Stimulated activated CD8-positive, alpha-beta memory T cell treated with anti-CD3 and anti-CD28 coated beads, Interleukin-7, amount 100 ng/mL, for 48 hours (primary cell): Measurements from ENCODE around the gene SCYL2.

Source experiments
- DNase-seq, 2 donors: peaks; one replicate each; pipeline ENCODE4 v3.0.0-alpha.2; 2020; ENCODE audit warnings: low read depth in 1 of 2; ENCODE audit errors: extremely low read depth in 1 of 2

Gene SCYL2

DNA sequence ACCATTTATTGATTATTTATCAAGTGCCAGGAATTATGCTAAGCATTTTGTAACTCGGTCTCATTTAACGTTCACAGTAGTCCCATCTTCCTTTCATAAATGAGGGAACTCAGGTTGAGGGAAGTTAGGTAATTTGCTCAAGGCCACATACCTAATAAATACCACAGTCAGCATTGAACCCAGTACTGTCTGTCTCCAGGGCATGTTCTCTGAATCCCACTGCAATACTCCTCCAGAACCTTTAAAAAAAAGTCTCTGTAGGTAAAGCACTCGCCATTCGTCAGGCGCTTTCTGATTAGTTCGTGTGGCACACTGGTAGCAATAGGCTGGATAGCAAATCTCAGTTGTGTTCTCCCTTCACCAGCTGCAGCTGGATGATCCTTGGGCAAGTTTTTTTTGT lies 104.2 kb downstream of the SCYL2 start:
- no peak for DNase-seq

DNA sequence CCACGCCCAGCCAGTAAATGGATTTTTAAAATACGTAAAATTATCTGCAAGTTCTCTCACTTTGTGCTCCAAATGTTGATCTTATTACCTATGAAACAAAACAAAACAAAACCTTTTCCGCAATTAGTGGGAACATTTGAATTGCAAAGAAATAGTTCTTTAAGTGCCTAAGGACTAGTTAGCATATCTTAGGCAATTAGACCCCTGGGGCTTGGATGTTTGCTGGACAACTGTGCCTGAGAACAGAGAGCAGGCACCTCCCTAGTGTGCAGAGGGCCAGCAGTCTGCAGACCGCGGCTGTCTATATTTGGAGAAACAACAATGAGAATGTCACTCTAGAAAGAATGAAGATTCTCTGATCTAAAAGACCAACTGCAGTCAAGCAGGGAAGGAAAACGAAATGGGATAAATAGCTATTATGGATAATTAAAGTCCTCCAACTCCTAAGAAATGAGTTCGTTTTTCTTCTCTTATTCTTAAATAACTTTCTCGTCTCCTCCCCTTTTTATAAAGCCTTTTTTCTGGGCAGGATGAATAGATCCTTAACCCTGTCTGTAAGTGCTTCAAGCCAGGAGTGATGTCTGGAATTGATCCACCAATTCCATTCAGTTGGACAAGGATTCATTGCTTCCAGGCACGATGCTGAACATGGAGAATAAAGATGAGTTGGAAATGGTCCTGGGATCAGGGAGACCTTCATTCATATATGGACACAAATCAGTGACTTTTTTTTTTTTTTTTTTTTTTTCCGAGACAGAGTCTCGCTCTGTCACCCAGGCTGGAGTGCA lies 106.1 kb downstream of the SCYL2 start:
- DNase-seq, result no peak

DNA sequence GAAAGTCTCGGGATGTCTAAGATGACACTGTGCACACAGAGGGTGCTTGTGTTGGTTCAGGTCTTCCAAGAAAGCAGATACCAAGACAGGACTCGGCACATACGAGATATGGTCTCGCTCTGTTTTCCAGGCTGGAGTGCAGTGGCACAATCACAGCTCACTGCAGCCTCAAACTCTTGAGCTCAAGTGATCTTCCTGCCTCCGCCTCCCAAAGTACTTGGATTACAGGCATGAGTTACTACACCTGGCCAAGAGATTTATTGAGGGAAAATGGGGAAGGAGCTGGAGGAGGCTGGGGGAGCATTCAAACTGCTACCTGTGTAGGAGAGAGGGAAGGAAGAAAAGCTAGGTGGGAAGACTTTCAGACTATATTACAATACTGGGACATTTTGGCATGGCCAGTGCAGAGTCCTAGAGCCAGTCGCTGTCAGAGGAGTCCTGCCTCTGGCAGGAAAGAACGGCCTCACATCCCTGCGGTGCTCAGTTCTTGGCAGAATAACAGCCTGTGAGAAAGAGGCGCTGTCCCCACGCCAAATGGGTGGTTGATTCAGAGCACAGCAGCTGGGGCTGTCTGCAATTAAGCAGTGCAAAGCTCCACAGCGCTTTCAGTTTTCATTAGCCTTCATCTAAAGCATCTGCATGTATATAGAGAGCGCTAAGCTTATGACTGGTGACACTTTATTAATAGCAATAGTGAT lies 108.2 kb downstream of the SCYL2 start:
- DNase-seq, result no peak

DNA sequence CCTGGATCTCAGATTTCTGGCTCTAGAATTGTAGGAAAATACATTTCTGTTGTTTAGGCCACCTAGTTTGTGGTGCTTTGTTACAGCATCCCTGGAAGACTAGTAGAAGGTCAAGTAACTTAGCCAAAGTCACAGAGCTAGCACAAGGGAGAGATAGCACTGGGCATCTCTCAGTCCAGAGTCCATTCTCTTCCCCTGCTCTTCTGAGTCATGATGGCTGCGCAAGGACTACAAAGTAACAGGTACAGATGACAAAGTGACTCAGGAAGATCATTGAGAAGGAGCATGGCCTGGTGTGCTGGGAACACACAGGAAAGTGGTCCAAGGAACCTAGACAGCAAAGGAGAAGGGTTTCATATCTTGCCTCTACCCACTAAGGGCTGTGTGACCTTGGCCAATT lies 109.2 kb downstream of the SCYL2 start:
- DNase-seq, result no peak

DNA sequence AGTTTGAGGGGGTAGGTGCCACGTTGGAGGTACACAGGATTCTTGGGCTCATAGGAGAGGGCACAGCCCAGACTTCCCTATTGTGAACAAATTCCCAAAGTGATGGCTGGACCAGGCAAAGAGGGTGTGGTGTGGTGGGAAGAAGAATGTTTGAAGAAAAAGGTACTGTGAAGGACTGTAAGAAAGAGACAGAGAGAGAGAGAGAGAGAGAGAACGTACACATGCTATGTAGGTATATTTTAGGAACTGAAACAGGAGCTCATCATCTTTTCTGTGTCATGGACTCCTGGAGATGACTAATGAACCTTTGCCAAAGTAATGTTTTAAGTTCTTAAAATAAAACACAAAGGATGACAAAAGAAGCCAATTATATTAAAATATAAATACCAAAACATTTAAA lies 114.4 kb downstream of the SCYL2 start:
- DNase-seq, result no peak

DNA sequence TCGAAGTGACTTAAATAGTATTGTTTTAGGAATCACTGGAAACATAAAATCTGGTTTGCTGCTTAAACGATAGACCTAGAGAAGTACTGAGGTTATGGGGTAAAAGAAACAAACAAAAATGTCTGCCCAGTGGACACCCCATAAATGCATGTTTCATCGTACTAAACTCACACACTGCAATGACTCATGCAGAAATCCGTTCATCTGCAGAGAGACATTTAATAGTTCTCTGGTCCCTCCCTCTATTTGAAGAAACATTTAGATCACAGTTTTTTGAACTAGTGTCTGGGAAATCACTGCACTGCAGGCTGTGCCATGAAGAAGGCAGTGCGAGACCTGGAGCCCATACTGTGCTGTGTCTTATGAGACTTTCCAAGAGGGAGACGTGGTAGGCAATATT lies 115.4 kb downstream of the SCYL2 start:
- DNase-seq, result no peak

DNA sequence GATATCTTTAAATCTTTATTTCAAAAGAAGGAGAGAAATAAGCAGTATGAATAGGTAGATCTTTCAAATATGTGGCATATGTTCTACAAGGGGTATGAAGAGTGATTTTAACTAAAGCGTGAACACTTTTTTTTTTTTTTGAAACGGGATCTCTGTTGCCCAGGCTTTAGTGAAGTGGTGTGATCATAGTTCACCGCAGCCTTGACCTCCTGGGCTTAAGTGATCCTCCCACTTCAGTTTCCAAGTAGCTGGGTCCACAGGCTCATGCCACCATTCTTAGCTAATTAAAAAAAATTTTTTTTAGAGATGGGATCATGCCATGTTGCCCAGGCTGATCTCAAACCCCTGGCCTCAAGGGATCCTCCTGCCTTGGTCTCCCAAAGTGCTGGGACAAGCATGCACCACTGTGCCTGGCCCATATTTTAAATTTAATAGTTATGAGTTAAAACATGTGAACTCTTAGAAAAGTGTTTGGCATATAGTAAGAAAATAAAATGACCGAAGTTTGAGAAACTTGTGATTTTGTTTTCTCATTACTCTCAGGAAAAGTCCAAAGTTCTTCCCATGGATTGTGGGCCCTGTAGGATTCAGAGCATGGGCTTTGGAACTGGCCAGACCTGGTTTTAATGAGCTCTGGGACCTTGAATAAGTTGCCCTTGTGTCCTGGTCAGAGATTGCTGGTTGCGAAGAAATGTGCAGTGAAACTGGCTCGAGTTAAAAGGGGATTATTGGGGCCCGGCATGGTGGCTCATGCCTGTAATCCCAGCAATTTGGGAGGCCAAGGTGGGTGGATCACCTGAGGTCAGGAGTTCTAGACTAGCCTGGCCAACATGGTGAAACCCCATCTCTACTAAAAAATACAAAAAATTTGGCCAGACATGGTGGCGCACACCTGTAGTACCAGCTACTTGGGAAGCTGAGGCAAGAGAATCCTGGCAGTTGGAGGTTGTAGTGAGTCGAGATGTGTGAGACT lies 116.9 kb downstream of the SCYL2 start:
- DNase-seq, result no peak

DNA sequence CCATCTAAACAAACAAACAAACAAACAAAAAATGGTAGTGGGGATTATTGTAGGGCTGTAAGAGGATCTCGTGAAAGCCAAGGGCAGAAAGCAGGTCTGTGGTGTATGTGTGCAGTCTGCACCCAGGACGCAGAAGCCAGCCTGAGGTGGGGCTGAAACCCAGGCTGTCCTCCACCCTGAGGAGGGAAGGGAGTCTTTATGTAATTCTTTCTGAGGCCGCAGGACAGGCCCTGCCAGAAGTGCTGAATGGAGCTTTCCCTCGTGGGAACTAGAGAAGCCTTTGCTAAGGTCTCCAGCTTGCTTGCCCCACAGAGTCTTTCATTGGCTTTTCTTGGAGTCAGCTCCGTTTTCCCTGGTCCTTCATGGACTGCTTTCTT lies 117.6 kb downstream of the SCYL2 start:
- DNase-seq, result no peak

DNA sequence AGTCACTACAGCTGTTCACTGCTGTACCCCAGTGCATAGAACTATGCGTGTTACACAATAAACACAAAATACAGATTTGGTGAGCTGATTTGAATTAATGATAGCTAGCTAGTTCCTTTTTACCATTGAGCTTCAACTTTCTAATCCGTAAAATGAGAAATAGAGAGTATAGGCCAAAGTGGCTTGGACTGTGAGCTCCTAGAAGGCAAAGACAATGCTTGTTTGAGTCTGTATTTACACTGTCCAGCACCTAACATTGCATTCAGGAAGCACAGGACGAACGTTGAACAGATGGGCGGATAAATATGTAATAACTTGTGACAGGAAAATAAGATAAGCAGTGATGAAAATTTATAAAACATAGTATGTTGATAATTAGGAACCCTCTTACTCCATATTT lies 121.4 kb downstream of the SCYL2 start:
- no peak for DNase-seq
